ENCODE measurements around the gene VAV2.

- TF ChIP-seq POLR2A (IDR thresholded peaks at IDR 0.05) (no peak), CTCF (IDR thresholded peaks at IDR 0.05) (no peak), POLR2AphosphoS5 (IDR thresholded peaks at IDR 0.05) (no peak)
Observed at GRCh38 chr9:133713150-133713959, 278.8 kb downstream of the VAV2 start.

Measured in breast epithelium (tissue), 3 donors.